ENCODE results near the gene OLIG3. TPM values are rescaled to one million over a fixed set of nuclear protein-coding genes. Genes with fewer than 3 reads are reported as not detected.

Gene OLIG3
- total RNA-seq, 1 experiment from 2014 or later, result not detected

DNA sequence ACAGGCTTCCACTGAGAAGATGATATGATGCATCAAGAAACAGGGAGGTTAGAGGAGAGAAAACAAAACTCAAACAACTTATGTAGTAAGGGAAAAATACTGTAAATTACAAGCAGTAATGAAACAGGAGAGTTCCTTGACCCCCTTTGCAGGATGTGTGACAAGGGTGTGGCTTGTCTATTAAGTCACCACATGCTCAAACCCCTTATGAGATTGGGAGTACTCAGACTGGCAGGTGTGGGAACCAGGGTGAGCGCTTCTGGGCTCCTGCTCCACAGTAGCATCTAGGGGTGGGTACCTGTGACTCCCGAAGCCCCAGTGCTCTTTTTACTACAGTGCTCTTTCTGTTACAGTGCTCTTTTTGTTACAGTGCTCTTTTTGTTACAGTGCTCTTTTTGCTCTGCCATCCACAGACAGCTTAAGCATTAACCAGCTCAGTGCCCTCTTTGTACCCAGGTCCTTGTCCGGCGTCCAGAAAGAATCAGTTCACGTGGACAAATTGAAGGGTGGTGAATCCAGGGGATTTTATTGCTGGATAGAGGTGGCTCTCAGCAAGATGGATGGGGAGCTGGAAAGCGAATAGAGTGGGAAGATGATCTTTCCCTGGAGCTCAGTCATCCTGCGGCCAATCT is 28.7 kb downstream of the OLIG3 start:
- Histone ChIP-seq H3K9me3 (replicated peaks) (no peaks in the 10 kb centered on the region), H3K27ac (no peak overlapping the region), H3K27me3 (no peaks in the 10 kb centered on the region), H3K36me3 (no peaks in the 10 kb centered on the region), H3K4me3 (no peak overlapping the region), H3K4me1 (no peaks in the 10 kb centered on the region)
- no peak for DNase-seq

- H3K4me3 ChIP-seq, result no peak overlapping the region
- no peaks in the 10 kb centered on the region for H3K4me1 ChIP-seq
- no peak for DNase-seq
- H3K27me3 ChIP-seq, result no peaks in the 10 kb centered on the region
- H3K36me3 ChIP-seq, result no peaks in the 10 kb centered on the region
- no peaks in the 10 kb centered on the region for H3K9me3 ChIP-seq (replicated peaks)
- H3K27ac ChIP-seq, result no peak overlapping the region
These were observed 41.8 kb downstream of the OLIG3 start for GRCh38 chr6:137452333-137452894.

DNA sequence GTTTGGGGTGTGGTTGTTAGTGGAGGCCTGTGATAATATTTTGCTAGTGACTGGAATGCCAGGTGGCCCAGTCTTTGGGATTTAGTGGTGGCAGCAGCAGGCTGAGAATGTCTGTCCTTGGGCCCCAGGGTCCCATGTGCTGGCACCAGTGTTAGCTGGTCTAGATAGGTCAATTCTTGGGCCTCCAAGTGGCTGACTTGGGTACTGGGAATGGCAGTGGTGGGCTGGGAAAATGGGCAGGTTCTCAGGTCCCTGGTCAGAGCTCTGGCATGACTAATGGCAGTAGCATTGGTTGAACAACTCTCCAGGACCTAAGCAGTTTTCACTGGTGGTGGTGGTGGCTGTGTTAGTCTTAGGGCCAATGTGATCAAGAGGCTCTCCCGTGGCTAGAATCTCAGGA is 50.3 kb downstream of the OLIG3 start:
- Histone ChIP-seq H3K4me1 (no peaks in the 10 kb centered on the region), H3K4me3 (no peak overlapping the region), H3K9me3 (replicated peaks) (no peaks in the 10 kb centered on the region), H3K36me3 (no peaks in the 10 kb centered on the region), H3K27ac (no peak overlapping the region), H3K27me3 (no peaks in the 10 kb centered on the region)
- DNase-seq, result no peak

Measured in SJCRH30 (cell line).